Endothelial cell (in vitro differentiated cells): ENCODE results near the gene DISC1. TPM values are rescaled to one million over a fixed set of nuclear protein-coding genes. Genes with fewer than 3 reads are reported as not detected.

Experiments used
- DNase-seq: peaks from one replicate; pipeline ENCODE4 v3.0.0; 2021; ENCODE audit warnings: low spot score
- H3K27ac Mint-ChIP-seq: one replicate; pipeline ENCODE4 v1.8.0; 2021; ENCODE audit warnings: mixed read lengths, inconsistent platforms; ENCODE audit not compliant: unreplicated experiment
- H3K27me3 Mint-ChIP-seq: one replicate; pipeline ENCODE4 v1.8.0; 2021; ENCODE audit warnings: mild to moderate bottlenecking, moderate library complexity, mixed read lengths, inconsistent platforms; ENCODE audit not compliant: unreplicated experiment
- H3K36me3 Mint-ChIP-seq: one replicate; pipeline ENCODE4 v1.8.0; 2021; ENCODE audit warnings: mild to moderate bottlenecking, low read depth, mixed read lengths, inconsistent platforms; ENCODE audit not compliant: unreplicated experiment
- H3K4me1 Mint-ChIP-seq: one replicate; pipeline ENCODE4 v1.8.0; 2021; ENCODE audit warnings: mild to moderate bottlenecking, mixed read lengths, inconsistent platforms; ENCODE audit not compliant: unreplicated experiment
- H3K4me3 Mint-ChIP-seq: one replicate; pipeline ENCODE4 v1.8.0; 2021; ENCODE audit warnings: mild to moderate bottlenecking, mixed read lengths, inconsistent platforms; ENCODE audit not compliant: unreplicated experiment
- H3K9me3 Mint-ChIP-seq: one replicate; pipeline ENCODE4 v1.8.0; 2021; ENCODE audit warnings: mixed read lengths, inconsistent platforms; ENCODE audit not compliant: unreplicated experiment
- CTCF ChIP-seq: fragments of 200-600 bp; sonication (generic); IDR thresholded peaks from one replicate; pipeline ENCODE4 v1.5.0; 2021; ENCODE audit warnings: antibody characterized with exemption; ENCODE audit not compliant: unreplicated experiment
- total RNA-seq: library from RNA; stranded (reverse); fragmentation: NEBNext Ultra II Directional; extraction: Animal tissue kit (Norgen Biotek cat#: 25700); gene quantifications from one replicate; pipeline ENCODE4 v1.2.1, GENCODE V29; 2021; ENCODE audit not compliant: unreplicated experiment

DISC1 gene
- total RNA-seq, 1 donor from 2014 or later = 82.5 TPM

- H3K27ac Mint-ChIP-seq = no peak overlapping the region
- TF ChIP-seq CTCF = no peak
- H3K27me3 Mint-ChIP-seq = peaks cover 6% of the 10 kb centered on the region
- peaks cover 74% of the 10 kb centered on the region for H3K4me1 Mint-ChIP-seq
- no peak overlapping the region for H3K4me3 Mint-ChIP-seq
- H3K36me3 Mint-ChIP-seq = peaks cover 15% of the 10 kb centered on the region
- no peak for DNase-seq
- H3K9me3 Mint-ChIP-seq = no peaks in the 10 kb centered on the region
Observed at GRCh38 chr1:231931146-231931545, 304.6 kb downstream of the DISC1 start.

GRCh38 chr1:231931846-231932454 lies 305.4 kb downstream of the DISC1 start:
- Mint-ChIP-seq H3K4me1 (peaks cover 76% of the 10 kb centered on the region), H3K27ac (no peak overlapping the region), H3K27me3 (peaks cover 7% of the 10 kb centered on the region), H3K36me3 (peaks cover 15% of the 10 kb centered on the region), H3K4me3 (no peak overlapping the region), H3K9me3 (no peaks in the 10 kb centered on the region)
- peak; percentile 100 for TF ChIP-seq CTCF
- DNase-seq = no peak

GRCh38 chr1:231933711-231934626 lies 307.4 kb downstream of the DISC1 start:
- peaks cover 21% of the 10 kb centered on the region for H3K36me3 Mint-ChIP-seq
- H3K4me3 Mint-ChIP-seq = peak overlapping the region; percentile 75
- peak overlapping the region; percentile 82 for H3K27ac Mint-ChIP-seq
- no peak for DNase-seq
- H3K9me3 Mint-ChIP-seq = no peaks in the 10 kb centered on the region
- H3K4me1 Mint-ChIP-seq = peaks cover 72% of the 10 kb centered on the region
- no peak for TF ChIP-seq CTCF
- H3K27me3 Mint-ChIP-seq = peaks cover 9% of the 10 kb centered on the region

- Mint-ChIP-seq H3K27me3 (peaks cover 11% of the 10 kb centered on the region), H3K36me3 (peaks cover 25% of the 10 kb centered on the region), H3K4me1 (peaks cover 63% of the 10 kb centered on the region), H3K9me3 (no peaks in the 10 kb centered on the region), H3K4me3 (no peak overlapping the region), H3K27ac (peak overlapping the region; percentile 85)
- TF ChIP-seq CTCF = no peak
- DNase-seq = no peak
Observed at GRCh38 chr1:231934797-231935196, 308.2 kb downstream of the DISC1 start.

- DNase-seq = no peak
- no peak for TF ChIP-seq CTCF
- Mint-ChIP-seq H3K36me3 (peaks cover 30% of the 10 kb centered on the region), H3K4me1 (peaks cover 61% of the 10 kb centered on the region), H3K27ac (peak overlapping the region; percentile 44), H3K4me3 (peak overlapping the region; percentile 53), H3K9me3 (no peaks in the 10 kb centered on the region), H3K27me3 (peaks cover 12% of the 10 kb centered on the region)
Observed at GRCh38 chr1:231935856-231936255, 309.3 kb downstream of the DISC1 start.
